Upper lobe of right lung (tissue), 1 donor: ENCODE measurements around the gene CCNK. TPM values are rescaled to one million over a fixed set of nuclear protein-coding genes. Genes with fewer than 3 reads are reported as not detected.

Source experiments
- ATAC-seq: fragments of 200-7000 bp; cut with Tn5 transposase; one replicate; pipeline ENCODE4 v1.9.1; 2020; ENCODE audit warnings: mild to moderate bottlenecking, moderate library complexity
- DNase-seq: peaks from one replicate; pipeline ENCODE4 v3.0.0-alpha.2; 2020
- H3K27ac ChIP-seq: fragments of 200-600 bp; one replicate; pipeline ENCODE4 v1.8.0; 2022
- H3K27me3 ChIP-seq: fragments of 200-600 bp; one replicate; pipeline ENCODE4 v1.8.0; 2022; ENCODE audit warnings: mild to moderate bottlenecking
- H3K36me3 ChIP-seq: fragments of 200-600 bp; one replicate; pipeline ENCODE4 v1.8.0; 2022
- H3K4me1 ChIP-seq: fragments of 200-600 bp; one replicate; pipeline ENCODE4 v1.8.0; 2022
- H3K4me3 ChIP-seq: fragments of 200-600 bp; one replicate; pipeline ENCODE4 v1.8.0; 2022; ENCODE audit warnings: mild to moderate bottlenecking
- H3K9me3 ChIP-seq: fragments of 200-600 bp; one replicate; pipeline ENCODE4 v1.8.0; 2022
- CTCF ChIP-seq: fragments of 200-600 bp; IDR thresholded peaks from one replicate; pipeline ENCODE4 v1.8.0; 2022; ENCODE audit warnings: antibody characterized with exemption
- intact Hi-C: fragments of 100-400 bp; cut with DNase I; formaldehyde crosslinking; loops from one replicate; pipeline ENCODE4 v1.11.0; 2022
- total RNA-seq: library from RNA; stranded (reverse); fragmentation: NEBNext Ultra II Directional; extraction: Animal tissue kit (Norgen Biotek cat#: 25700); gene quantifications from one replicate; pipeline ENCODE4 v1.2.1, GENCODE V29; 2021
- donor health status: DM: no; HTN: yes; CAD: no; lungs with severe emphysema.

The CCNK gene
- total RNA-seq, 1 donor from 2014 or later = 48.7 TPM

DNA sequence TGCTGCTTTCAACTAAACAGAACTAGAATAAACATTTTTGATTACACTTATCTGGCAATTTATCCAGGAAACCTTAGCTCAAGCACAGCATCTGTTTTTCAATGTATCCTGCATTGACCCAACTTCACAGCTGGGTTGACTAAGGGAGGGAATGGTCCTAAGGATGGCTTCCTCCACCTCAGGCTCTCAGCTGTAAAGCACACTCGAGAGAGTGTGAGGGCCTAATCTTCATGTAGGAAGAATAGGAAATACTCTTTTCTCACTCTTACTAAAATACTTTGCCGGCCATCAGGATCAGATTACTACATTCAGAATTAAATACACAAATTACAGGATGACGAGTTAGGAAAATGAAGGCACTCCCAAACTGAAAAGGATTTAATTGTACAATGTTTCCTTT is 7.8 kb upstream of the CCNK start:
- ATAC-seq (no peak), DNase-seq (no peak)
- Histone ChIP-seq H3K4me1 (peaks cover 23% of the 10 kb centered on the region), H3K36me3 (no peaks in the 10 kb centered on the region), H3K9me3 (no peaks in the 10 kb centered on the region), H3K4me3 (no peak overlapping the region), H3K27me3 (no peaks in the 10 kb centered on the region), H3K27ac (no peak overlapping the region)
- TF ChIP-seq CTCF = no peak
- intact Hi-C loops = no loop called here

- Histone ChIP-seq H3K27ac (no peak overlapping the region), H3K4me3 (no peak overlapping the region), H3K4me1 (peaks cover 33% of the 10 kb centered on the region), H3K36me3 (no peaks in the 10 kb centered on the region), H3K9me3 (no peaks in the 10 kb centered on the region), H3K27me3 (no peaks in the 10 kb centered on the region)
- intact Hi-C loops = no loop called here
- peak; percentile 7 for TF ChIP-seq CTCF
- peak; percentile 16 for ATAC-seq
- DNase-seq = no peak
Observed at GRCh38 chr14:99475179-99475578, 6.0 kb upstream of the CCNK start.

GRCh38 chr14:99475660-99476059 is 5.5 kb upstream of the CCNK start:
- H3K27me3 ChIP-seq = no peaks in the 10 kb centered on the region
- H3K27ac ChIP-seq = no peak overlapping the region
- ATAC-seq = no peak
- no peak for DNase-seq
- intact Hi-C loops = no loop called here
- H3K9me3 ChIP-seq = no peaks in the 10 kb centered on the region
- peaks cover 33% of the 10 kb centered on the region for H3K4me1 ChIP-seq
- no peak for TF ChIP-seq CTCF
- no peaks in the 10 kb centered on the region for H3K36me3 ChIP-seq
- H3K4me3 ChIP-seq = no peak overlapping the region

GRCh38 chr14:99476864-99477263 is 4.3 kb upstream of the CCNK start:
- ATAC-seq = no peak
- H3K9me3 ChIP-seq = no peaks in the 10 kb centered on the region
- H3K27ac ChIP-seq = no peak overlapping the region
- H3K4me3 ChIP-seq = no peak overlapping the region
- no peak for DNase-seq
- no peak for TF ChIP-seq CTCF
- intact Hi-C loops = no loop called here
- H3K4me1 ChIP-seq = peaks cover 33% of the 10 kb centered on the region
- no peaks in the 10 kb centered on the region for H3K27me3 ChIP-seq
- no peaks in the 10 kb centered on the region for H3K36me3 ChIP-seq

GRCh38 chr14:99478128-99478527 is 3.1 kb upstream of the CCNK start:
- H3K27ac ChIP-seq = no peak overlapping the region

More at GRCh38 chr14:99478128-99478527, 3.1 kb upstream of the CCNK start:
- Histone ChIP-seq H3K36me3 (no peaks in the 10 kb centered on the region), H3K27me3 (no peaks in the 10 kb centered on the region), H3K9me3 (no peaks in the 10 kb centered on the region), H3K4me3 (no peak overlapping the region), H3K4me1 (peaks cover 44% of the 10 kb centered on the region)
- DNase-seq (no peak), ATAC-seq (no peak)
- no peak for TF ChIP-seq CTCF
- intact Hi-C loops = no loop called here
